CD14-positive monocyte (primary cell): ENCODE measurements around the gene PKLR. TPM values are rescaled to one million over a fixed set of nuclear protein-coding genes. Genes with fewer than 3 reads are reported as not detected.

Source experiments
- DNase-seq, 3 donors: peaks; one replicate each; pipeline ENCODE4 v3.0.0-alpha.2; 2011 to 2022
- H2AFZ ChIP-seq: 2 replicates; pipeline ENCODE4 v1.6.0; 2012; ENCODE audit warnings: mild to moderate bottlenecking, low read depth, low read length, inconsistent platforms; ENCODE audit not compliant: insufficient read depth, poor library complexity, severe bottlenecking
- H3K27ac ChIP-seq, 2 donors: 1 replicate in 1 of 2; 2 replicates in 1 of 2; pipeline ENCODE4 v1.5.1; 2012 to 2013; ENCODE audit warnings: low read length in 2 of 2, control low read depth in 1 of 2, inconsistent platforms in 1 of 2, low read depth in 1 of 2, mild to moderate bottlenecking in 1 of 2
- H3K27me3 ChIP-seq, 2 donors: one replicate each; pipeline versions ENCODE4 v1.6.0 to v1.6.1; 2011 to 2013; ENCODE audit warnings: low read length in 2 of 2; ENCODE audit not compliant: control insufficient read depth in 2 of 2, insufficient read depth in 2 of 2
- H3K36me3 ChIP-seq, 2 donors: replicated peaks in 1 of 2; 1 replicate in 1 of 2; 2 replicates in 1 of 2; pipeline versions ENCODE4 v1.5.1 to v1.6.1; 2012 to 2013; ENCODE audit warnings: low read length in 2 of 2, control low read depth in 1 of 2, inconsistent platforms in 1 of 2, mild to moderate bottlenecking in 1 of 2; ENCODE audit not compliant: insufficient read depth in 2 of 2, control insufficient read depth in 1 of 2
- H3K4me1 ChIP-seq, 2 donors: 1 replicate in 1 of 2; 2 replicates in 1 of 2; pipeline versions ENCODE4 v1.5.1 to v1.6.1; 2012 to 2013; ENCODE audit warnings: low read length in 2 of 2, control low read depth in 1 of 2, inconsistent platforms in 1 of 2, mild to moderate bottlenecking in 1 of 2, moderate library complexity in 1 of 2; ENCODE audit not compliant: insufficient read depth in 2 of 2, control insufficient read depth in 1 of 2
- H3K4me2 ChIP-seq: replicated peaks from 2 replicates; pipeline ENCODE3; 2012; ENCODE audit warnings: low read length, moderate library complexity, mild to moderate bottlenecking; ENCODE audit not compliant: poor library complexity, severe bottlenecking; ENCODE audit errors: extremely low read depth
- H3K4me3 ChIP-seq, 3 experiments: fragments of 200-600 bp in 1 of 3; sonication (generic) in 1 of 3; replicated peaks in 1 of 3; 1 replicate in 2 of 3; 2 replicates in 1 of 3; pipeline ENCODE4 v1.5.1; 2011 to 2013; ENCODE audit warnings: low read length in 3 of 3, mild to moderate bottlenecking in 3 of 3, control low read depth in 2 of 3, low read depth in 2 of 3, inconsistent platforms in 1 of 3, moderate library complexity in 1 of 3
- H3K79me2 ChIP-seq: 2 replicates; pipeline ENCODE4 v1.6.0; 2012; ENCODE audit warnings: mild to moderate bottlenecking, control low read depth, inconsistent platforms, low read length, moderate library complexity; ENCODE audit not compliant: insufficient read depth
- H3K9ac ChIP-seq: 2 replicates; pipeline ENCODE4 v1.6.0; 2017; ENCODE audit warnings: low read length, mild to moderate bottlenecking; ENCODE audit not compliant: insufficient read depth, poor library complexity, severe bottlenecking
- H3K9me3 ChIP-seq, 2 donors: replicated peaks in 1 of 2; 1 replicate in 1 of 2; 2 replicates in 1 of 2; pipeline versions ENCODE4 v1.5.1 to v1.6.1; 2012 to 2013; ENCODE audit warnings: low read length in 2 of 2, control low read depth in 1 of 2; ENCODE audit not compliant: control insufficient read depth in 1 of 2, insufficient read depth in 1 of 2
- H4K20me1 ChIP-seq: 2 replicates; pipeline ENCODE4 v1.6.0; 2012; ENCODE audit warnings: mild to moderate bottlenecking, low read length, control low read depth, moderate library complexity; ENCODE audit not compliant: insufficient read depth
- H3K27ac Mint-ChIP-seq, 7 donors: one replicate each; pipeline ENCODE4 v1.8.0; 2020; ENCODE audit warnings: mild to moderate bottlenecking in 7 of 7, mixed read lengths in 7 of 7, moderate library complexity in 6 of 7, inconsistent platforms in 2 of 7
- H3K27me3 Mint-ChIP-seq, 3 donors: one replicate each; pipeline ENCODE4 v1.8.0; 2021 to 2022; ENCODE audit warnings: low read depth in 3 of 3, mild to moderate bottlenecking in 3 of 3, mixed read lengths in 3 of 3, moderate library complexity in 3 of 3, inconsistent platforms in 1 of 3
- H3K36me3 Mint-ChIP-seq, 2 donors: one replicate each; pipeline ENCODE4 v1.8.0; 2020; ENCODE audit warnings: mixed read lengths in 2 of 2, inconsistent platforms in 1 of 2, mild to moderate bottlenecking in 1 of 2
- H3K4me1 Mint-ChIP-seq: one replicate; pipeline ENCODE4 v1.8.0; 2020; ENCODE audit warnings: mild to moderate bottlenecking, mixed read lengths
- H3K4me3 Mint-ChIP-seq, 2 donors: one replicate each; pipeline ENCODE4 v1.8.0; 2020; ENCODE audit warnings: mild to moderate bottlenecking in 2 of 2, mixed read lengths in 2 of 2, moderate library complexity in 1 of 2
- H3K9me3 Mint-ChIP-seq, 7 donors: one replicate each; pipeline ENCODE4 v1.8.0; 2020 to 2022; ENCODE audit warnings: mixed read lengths in 7 of 7, mild to moderate bottlenecking in 6 of 7, moderate library complexity in 6 of 7, inconsistent platforms in 2 of 7
- CTCF ChIP-seq: fragments of 200-600 bp; IDR thresholded peaks from one replicate; pipeline ENCODE4 v1.8.0; 2022; ENCODE audit warnings: antibody characterized with exemption, mild to moderate bottlenecking
- WGBS: methylation state at CpG from one replicate; pipeline ENCODE4 v1.1.5; 2013; ENCODE audit warnings: missing lambda C conversion rate; ENCODE audit not compliant: insufficient coverage; 5-methylcytosine and 5-hydroxymethylcytosine counted together
- intact Hi-C, 2 donors: fragments of 100-400 bp; cut with micrococcal nuclease; formaldehyde crosslinking; loops; one replicate each; pipeline versions ENCODE4 v1.15.0 to v1.15.1; 2023
- polyA plus RNA-seq, 3 donors: library from polyadenylated mRNA; depleted of rRNA in 1 of 3; unstranded in 2 of 3; stranded (reverse) in 1 of 3; fragments of 300-500 nt in 2 of 3; fragments of >200 nt in 1 of 3; fragmentation: Illumina TruSeq in 2 of 3; gene quantifications; 1 replicate in 2 of 3; 2 replicates in 1 of 3; pipeline ENCODE4 v1.2.3, GENCODE V29; 2012 to 2021

The PKLR gene
- polyA plus RNA-seq, 3 donors, result 0.05 TPM; not detected in 2

- H3K4me3 Mint-ChIP-seq, result no peak overlapping the region
- no peak overlapping the region for H3K9ac ChIP-seq
- H2AFZ ChIP-seq, result no peak overlapping the region
- TF ChIP-seq CTCF, result no peak
- peaks cover 9 to 13% of the 10 kb centered on the region in 2 donors for H3K4me1 ChIP-seq
- peaks cover 67 to 83% of the 10 kb centered on the region in 2 donors for H3K36me3 ChIP-seq
- H3K4me1 Mint-ChIP-seq, result peaks cover 9% of the 10 kb centered on the region
- no peak overlapping the region for H3K4me3 ChIP-seq
- H3K9me3 Mint-ChIP-seq, result no peaks in the 10 kb centered on the region
- no peak for DNase-seq
- no peaks in the 10 kb centered on the region for H3K27me3 ChIP-seq
- peaks cover 35% of the 10 kb centered on the region for H4K20me1 ChIP-seq
- no peak overlapping the region for H3K27ac ChIP-seq
- peaks cover 79 to 81% of the 10 kb centered on the region in 2 donors for H3K36me3 Mint-ChIP-seq
- WGBS, result 100% methylated on average over 1 of the region's 2 CpGs
- no peaks in the 10 kb centered on the region for H3K27me3 Mint-ChIP-seq
- H3K79me2 ChIP-seq, result peaks cover 27% of the 10 kb centered on the region
- no peak overlapping the region for H3K4me2 ChIP-seq
- no peaks in the 10 kb centered on the region for H3K9me3 ChIP-seq
- intact Hi-C loops, result no loop called here
- H3K27ac Mint-ChIP-seq, result peak overlapping the region in 2 of 7 donors; percentile 3 to 15
Observed at GRCh38 chr1:155267373-155267772, 33.9 kb downstream of the PKLR start.

GRCh38 chr1:155266553-155266952 is 34.7 kb downstream of the PKLR start:
- Mint-ChIP-seq H3K9me3 (no peaks in the 10 kb centered on the region), H3K4me1 (peaks cover 9% of the 10 kb centered on the region), H3K4me3 (no peak overlapping the region), H3K27me3 (no peaks in the 10 kb centered on the region), H3K36me3 (peaks cover 78 to 79% of the 10 kb centered on the region in 2 donors), H3K27ac (peak overlapping the region in 2 of 7 donors; percentile 30 to 52)
- 93% methylated on average over 3 of the region's 6 CpGs for WGBS
- no peak for DNase-seq
- H2AFZ ChIP-seq, result no peak overlapping the region
- no peaks in the 10 kb centered on the region for H3K9me3 ChIP-seq
- H3K4me1 ChIP-seq, result peaks cover 8 to 10% of the 10 kb centered on the region in 2 donors
- peaks cover 24% of the 10 kb centered on the region for H3K79me2 ChIP-seq
- H4K20me1 ChIP-seq, result peaks cover 26% of the 10 kb centered on the region
- no peak for TF ChIP-seq CTCF
- H3K4me2 ChIP-seq, result no peak overlapping the region
- intact Hi-C loops, result no loop called here
- H3K27ac ChIP-seq, result no peak overlapping the region
- no peaks in the 10 kb centered on the region for H3K27me3 ChIP-seq
- no peak overlapping the region for H3K9ac ChIP-seq
- no peak overlapping the region for H3K4me3 ChIP-seq
- H3K36me3 ChIP-seq, result peaks cover 67 to 83% of the 10 kb centered on the region in 2 donors
